ENCODE results near the gene CDC45. TPM values are rescaled to one million over a fixed set of nuclear protein-coding genes. Genes with fewer than 3 reads are reported as not detected.
A peak's percentile ranks its signal among the peaks of the same experiment; 100 is the strongest.

Gene CDC45
- total and polyA plus RNA-seq, 8 donors = 0.28 to 1.3 (median 0.63) TPM; not detected in 2

- TF ChIP-seq, protein P1, sequence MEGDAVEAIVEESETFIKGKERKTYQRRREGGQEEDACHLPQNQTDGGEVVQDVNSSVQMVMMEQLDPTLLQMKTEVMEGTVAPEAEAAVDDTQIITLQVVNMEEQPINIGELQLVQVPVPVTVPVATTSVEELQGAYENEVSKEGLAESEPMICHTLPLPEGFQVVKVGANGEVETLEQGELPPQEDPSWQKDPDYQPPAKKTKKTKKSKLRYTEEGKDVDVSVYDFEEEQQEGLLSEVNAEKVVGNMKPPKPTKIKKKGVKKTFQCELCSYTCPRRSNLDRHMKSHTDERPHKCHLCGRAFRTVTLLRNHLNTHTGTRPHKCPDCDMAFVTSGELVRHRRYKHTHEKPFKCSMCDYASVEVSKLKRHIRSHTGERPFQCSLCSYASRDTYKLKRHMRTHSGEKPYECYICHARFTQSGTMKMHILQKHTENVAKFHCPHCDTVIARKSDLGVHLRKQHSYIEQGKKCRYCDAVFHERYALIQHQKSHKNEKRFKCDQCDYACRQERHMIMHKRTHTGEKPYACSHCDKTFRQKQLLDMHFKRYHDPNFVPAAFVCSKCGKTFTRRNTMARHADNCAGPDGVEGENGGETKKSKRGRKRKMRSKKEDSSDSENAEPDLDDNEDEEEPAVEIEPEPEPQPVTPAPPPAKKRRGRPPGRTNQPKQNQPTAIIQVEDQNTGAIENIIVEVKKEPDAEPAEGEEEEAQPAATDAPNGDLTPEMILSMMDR (IDR thresholded peaks at IDR 0.05) = no peak
- FAIRE-seq (no peak), DNase-seq (no peak), ATAC-seq (no peak)
- no peak overlapping the region for H3K4me3 ChIP-seq
- H3K27ac ChIP-seq = no peak overlapping the region
- intact Hi-C loops (cut with DNase I) = no loop called here
- no peaks in the 10 kb centered on the region for H3K27me3 ChIP-seq
- 92 to 100% methylated on average over 1 of the region's 1 CpG for WGBS, 2 donors
- peaks cover 0 to 60% (median 6%) of the 10 kb centered on the region in 3 donors for H3K36me3 ChIP-seq
- no peaks in the 10 kb centered on the region for H3K4me1 ChIP-seq
- H3K9me3 ChIP-seq = no peaks in the 10 kb centered on the region
Measured at GRCh38 chr22:19461506-19461905, 18.2 kb upstream of the CDC45 start.

DNA sequence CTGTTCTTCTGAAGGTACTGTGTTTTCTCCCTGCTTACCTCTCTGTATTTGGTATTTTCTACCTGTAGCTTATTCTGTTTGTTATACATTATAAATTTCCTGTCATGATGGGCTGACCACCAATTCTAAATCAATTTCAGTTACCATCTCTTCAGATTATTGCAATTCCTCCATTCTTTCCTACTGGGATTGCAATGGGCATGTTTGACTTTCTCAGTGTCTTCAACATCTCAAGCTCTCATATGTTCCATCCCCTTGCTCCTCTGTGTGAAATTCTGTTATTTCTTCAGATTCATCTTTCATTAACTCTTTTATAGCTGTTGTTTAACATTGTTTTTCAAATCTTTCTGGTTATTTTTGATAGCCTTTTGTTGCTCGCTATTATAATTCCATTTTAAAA lies 16.7 kb upstream of the CDC45 start:
- TF ChIP-seq, protein P1 (IDR thresholded peaks at IDR 0.05) = no peak
- Histone ChIP-seq H3K4me1 (no peaks in the 10 kb centered on the region), H3K4me3 (no peak overlapping the region), H3K36me3 (peaks cover 0 to 63% (median 14%) of the 10 kb centered on the region in 3 donors), H3K27me3 (no peaks in the 10 kb centered on the region), H3K9me3 (no peaks in the 10 kb centered on the region), H3K27ac (no peak overlapping the region)
- intact Hi-C loops (cut with DNase I) = no loop called here
- ATAC-seq (no peak), FAIRE-seq (no peak), DNase-seq (no peak)
- WGBS, 2 donors = 99 to 100% methylated on average over 1 of the region's 1 CpG

DNA sequence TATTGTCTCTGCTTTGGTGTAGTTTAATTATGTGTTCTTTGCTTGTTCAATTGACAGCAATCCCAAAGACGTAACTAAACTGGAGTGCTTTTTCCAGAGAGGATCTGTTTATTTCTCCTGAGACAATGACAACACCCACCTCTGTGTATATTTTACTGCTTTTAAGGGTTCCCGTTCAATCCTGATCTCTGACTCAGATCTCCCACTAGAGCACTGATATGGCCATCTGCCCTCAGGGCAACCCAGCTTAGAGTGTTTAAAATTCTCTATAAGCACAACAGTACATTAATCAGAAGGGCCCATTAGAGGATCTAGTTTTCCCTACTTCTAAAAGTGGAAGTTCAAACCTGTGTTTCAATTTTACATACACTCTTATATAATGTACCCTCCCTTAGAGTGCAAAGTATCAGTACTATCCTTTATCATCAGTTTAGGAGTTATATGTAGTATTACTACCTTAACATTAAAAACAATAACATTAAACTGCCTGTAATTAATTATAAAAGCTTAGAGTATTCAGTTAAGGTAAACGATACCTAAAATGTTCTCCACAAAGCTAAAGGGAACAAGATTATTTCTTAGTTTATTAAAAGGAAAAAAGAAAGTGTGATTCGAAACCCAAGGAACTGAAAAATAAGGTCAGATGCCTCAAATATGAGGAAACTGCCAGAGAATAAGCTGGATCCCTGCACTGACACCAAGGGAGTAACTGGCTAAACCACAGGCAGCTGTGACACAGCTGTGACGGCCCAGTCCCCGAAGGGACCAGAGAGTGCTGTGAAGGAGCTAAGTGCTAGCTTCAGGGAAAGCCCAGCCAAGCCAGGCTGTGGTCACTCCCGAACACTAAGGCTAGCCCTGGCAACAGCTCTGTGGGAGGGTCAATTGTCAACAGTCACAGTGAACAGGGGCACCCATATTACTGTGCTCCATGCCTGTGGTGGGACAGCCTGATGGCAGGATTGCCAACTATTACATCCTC lies 15.9 kb upstream of the CDC45 start:
- 79 to 81% methylated on average over 7 of the region's 7 CpGs for WGBS, 2 donors
- no peaks in the 10 kb centered on the region for H3K4me1 ChIP-seq
- H3K9me3 ChIP-seq = no peaks in the 10 kb centered on the region
- DNase-seq = no peak
- ATAC-seq = peak in 1 of 4 donors; percentile 27
- no peak for FAIRE-seq
- intact Hi-C loops (cut with DNase I) = no loop called here
- TF ChIP-seq, protein P1 (IDR thresholded peaks at IDR 0.05) = no peak
- H3K36me3 ChIP-seq = peaks cover 0 to 65% (median 16%) of the 10 kb centered on the region in 3 donors
- no peak overlapping the region for H3K4me3 ChIP-seq
- no peaks in the 10 kb centered on the region for H3K27me3 ChIP-seq
- no peak overlapping the region for H3K27ac ChIP-seq

GRCh38 chr22:19464546-19464945 lies 15.2 kb upstream of the CDC45 start:
- TF ChIP-seq, protein P1 (IDR thresholded peaks at IDR 0.05) = no peak
- ATAC-seq = no peak

DNA sequence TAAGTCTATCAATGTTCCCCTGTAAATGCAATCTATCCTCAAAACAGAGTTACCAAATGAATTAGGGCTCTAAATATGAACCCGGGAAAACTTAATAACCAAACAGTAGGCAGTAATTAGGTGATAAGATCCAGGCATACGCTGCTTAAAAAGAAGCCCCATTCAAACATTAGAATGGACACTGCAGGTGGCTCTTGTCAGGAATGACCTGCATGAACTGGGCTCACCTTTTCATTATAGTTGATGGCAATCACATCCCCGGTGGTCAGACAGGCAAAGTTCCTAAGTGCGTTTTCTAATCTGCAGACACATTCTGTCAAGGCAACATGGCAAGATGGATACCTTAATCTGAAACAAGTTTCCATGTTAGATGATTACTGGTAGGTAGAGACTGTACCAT lies 14.7 kb upstream of the CDC45 start:
- H3K4me3 ChIP-seq = no peak overlapping the region
- peaks cover 3 to 77% (median 22%) of the 10 kb centered on the region in 3 donors for H3K36me3 ChIP-seq
- 83 to 85% methylated on average over 4 of the region's 4 CpGs for WGBS, 2 donors
- intact Hi-C loops (cut with DNase I) = no loop called here
- H3K27me3 ChIP-seq = no peaks in the 10 kb centered on the region
- H3K9me3 ChIP-seq = no peaks in the 10 kb centered on the region
- ATAC-seq = no peak
- no peak for DNase-seq
- no peak for FAIRE-seq
- TF ChIP-seq, protein P1 (IDR thresholded peaks at IDR 0.05) = no peak
- H3K4me1 ChIP-seq = no peaks in the 10 kb centered on the region
- H3K27ac ChIP-seq = no peak overlapping the region

More at GRCh38 chr22:19464546-19464945, 15.2 kb upstream of the CDC45 start:
- H3K27me3 ChIP-seq = no peaks in the 10 kb centered on the region
- H3K36me3 ChIP-seq = peaks cover 0 to 72% (median 21%) of the 10 kb centered on the region in 3 donors
- DNase-seq (no peak), FAIRE-seq (no peak)
- no peaks in the 10 kb centered on the region for H3K4me1 ChIP-seq
- WGBS, 2 donors = 64 to 71% methylated on average over 1 of the region's 1 CpG
- intact Hi-C loops (cut with DNase I) = no loop called here
- no peak overlapping the region for H3K4me3 ChIP-seq
- H3K27ac ChIP-seq = no peak overlapping the region
- H3K9me3 ChIP-seq = no peaks in the 10 kb centered on the region

Data from pancreas (tissue), 10 donors.